ENCODE data around the gene MLXIP.

MLXIP gene

DNA sequence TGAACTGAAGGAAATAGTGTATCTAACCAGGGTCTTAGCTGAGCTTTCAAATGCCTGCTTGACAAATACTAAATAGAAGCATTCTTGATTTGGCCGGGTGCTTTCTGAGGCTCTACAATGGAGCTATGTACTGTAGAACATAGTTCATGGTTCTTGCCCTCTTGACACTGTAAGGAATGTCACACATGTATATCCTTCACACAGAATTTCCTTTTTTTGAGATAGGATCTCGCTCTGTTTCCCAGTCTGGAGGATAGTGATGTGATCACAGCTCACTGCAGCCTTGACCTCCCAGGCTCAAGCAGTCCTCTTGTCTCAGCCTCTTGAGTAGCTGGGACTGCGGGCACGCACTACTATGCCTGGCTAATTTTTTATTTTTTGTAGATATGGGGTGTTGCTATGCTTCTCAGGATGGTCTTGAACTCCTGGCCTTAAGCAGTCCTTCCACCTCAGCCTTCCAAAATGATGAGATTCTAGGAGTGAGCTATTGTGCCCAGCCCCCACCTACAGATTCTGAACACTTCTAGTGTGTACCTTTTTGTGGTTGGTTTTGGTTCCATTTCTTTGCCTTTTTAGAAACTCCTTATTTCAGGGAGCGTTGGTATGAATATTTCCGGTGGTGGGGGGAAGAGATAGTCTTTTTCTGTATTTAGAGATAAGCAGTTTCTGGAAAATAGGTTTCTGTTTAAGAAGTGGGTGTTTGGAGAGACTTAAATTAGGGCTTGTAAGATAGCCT, 4.2 kb downstream of the MLXIP start:
- H3K4me2 ChIP-seq (ENCODE audit: low read length) = peak overlapping the region; percentile 87
- H3K27me3 ChIP-seq (ENCODE audit: control insufficient read depth, insufficient read depth, low read length) = no peaks in the 10 kb centered on the region
- no peaks in the 10 kb centered on the region for H3K9me3 ChIP-seq (replicated peaks; ENCODE audit: low read length)
- peak overlapping the region; percentile 87 for H3K9ac ChIP-seq (ENCODE audit: low read depth, low read length)
- peaks cover 44% of the 10 kb centered on the region for H3K4me1 ChIP-seq (ENCODE audit: control insufficient read depth, insufficient read depth, low read length)
- H3K36me3 ChIP-seq (ENCODE audit: insufficient read depth, low read length) = peaks cover 33% of the 10 kb centered on the region
- H3K4me3 ChIP-seq (ENCODE audit: low read length) = peak overlapping the region; percentile 99

DNA sequence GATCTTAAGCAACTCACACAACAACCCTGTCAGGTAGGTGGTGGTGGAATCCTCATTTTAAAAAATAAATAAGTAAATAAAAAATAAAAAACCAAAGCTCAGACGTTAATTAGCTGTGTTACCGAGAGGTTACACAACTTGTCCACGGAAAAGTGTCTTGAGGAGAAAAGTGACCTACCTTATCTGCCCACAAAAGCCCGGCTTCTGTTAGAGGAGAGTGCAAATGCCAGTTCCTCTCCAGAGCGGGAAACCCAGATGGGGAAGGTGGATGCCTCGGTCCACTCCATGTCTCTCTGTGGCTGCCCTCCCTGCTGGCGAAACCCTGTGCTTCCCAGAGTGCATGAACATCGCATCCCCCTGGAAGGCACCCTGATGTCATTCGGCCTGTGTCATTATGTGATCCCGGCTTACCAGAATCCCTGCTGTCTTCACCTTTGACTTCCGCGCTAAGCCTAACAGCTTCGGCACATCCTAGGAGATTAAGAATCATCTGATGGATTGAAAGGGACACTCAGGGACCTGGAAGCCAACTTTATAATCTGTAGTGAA, 6.4 kb downstream of the MLXIP start:
- Histone ChIP-seq H3K4me3 (ENCODE audit: low read length) (no peak overlapping the region), H3K36me3 (ENCODE audit: insufficient read depth, low read length) (peaks cover 48% of the 10 kb centered on the region), H3K4me2 (ENCODE audit: low read length) (no peak overlapping the region), H3K4me1 (ENCODE audit: control insufficient read depth, insufficient read depth, low read length) (peaks cover 53% of the 10 kb centered on the region), H3K9ac (ENCODE audit: low read depth, low read length) (no peak overlapping the region), H3K27me3 (ENCODE audit: control insufficient read depth, insufficient read depth, low read length) (no peaks in the 10 kb centered on the region), H3K9me3 (replicated peaks; ENCODE audit: low read length) (no peaks in the 10 kb centered on the region)

DNA sequence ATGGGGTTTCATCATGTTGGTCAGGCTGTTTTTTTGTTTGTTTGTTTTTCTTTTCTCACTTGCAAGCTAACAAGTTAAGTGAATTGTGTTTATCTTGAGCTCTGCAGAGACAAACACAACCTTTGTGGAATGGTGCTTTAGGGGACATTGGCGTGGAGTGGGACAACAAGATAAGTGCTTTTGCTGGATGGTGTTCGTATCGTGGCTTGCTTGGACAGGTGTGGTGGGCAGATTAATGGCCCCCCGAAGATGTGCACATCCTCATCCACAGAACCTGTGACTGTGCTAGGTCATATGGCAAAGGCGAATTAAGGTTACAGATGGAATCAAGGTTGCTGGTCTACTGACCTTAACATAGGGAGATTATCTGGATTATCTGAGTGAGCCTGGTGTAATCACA, 7.0 kb downstream of the MLXIP start:
- H3K4me3 ChIP-seq (ENCODE audit: low read length) = no peak overlapping the region
- no peaks in the 10 kb centered on the region for H3K9me3 ChIP-seq (replicated peaks; ENCODE audit: low read length)
- no peaks in the 10 kb centered on the region for H3K27me3 ChIP-seq (ENCODE audit: control insufficient read depth, insufficient read depth, low read length)
- peaks cover 49% of the 10 kb centered on the region for H3K36me3 ChIP-seq (ENCODE audit: insufficient read depth, low read length)
- no peak overlapping the region for H3K9ac ChIP-seq (ENCODE audit: low read depth, low read length)
- H3K4me1 ChIP-seq (ENCODE audit: control insufficient read depth, insufficient read depth, low read length) = peaks cover 57% of the 10 kb centered on the region
- no peak overlapping the region for H3K4me2 ChIP-seq (ENCODE audit: low read length)

DNA sequence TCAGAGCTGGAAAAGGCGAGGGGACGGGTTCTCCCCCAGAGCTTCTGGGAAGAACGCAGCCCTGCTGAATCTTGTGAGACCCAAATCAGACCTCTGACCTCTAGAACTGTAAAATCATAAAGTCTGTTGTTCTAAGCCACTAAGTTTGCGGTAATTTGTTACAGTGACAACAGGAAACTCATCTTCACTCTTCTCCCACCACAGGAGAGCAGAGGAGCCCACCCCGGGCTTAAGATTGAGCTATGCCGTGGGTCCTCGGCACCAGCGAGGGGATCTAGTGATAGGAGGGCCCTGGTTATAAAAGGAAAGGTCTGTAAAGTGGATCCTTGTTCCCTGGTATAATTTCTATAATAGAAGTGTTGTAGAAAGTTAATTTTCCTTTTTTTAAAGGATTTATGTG, 7.6 kb downstream of the MLXIP start:
- no peak overlapping the region for H3K4me3 ChIP-seq (ENCODE audit: low read length)
- no peak overlapping the region for H3K4me2 ChIP-seq (ENCODE audit: low read length)
- no peak overlapping the region for H3K9ac ChIP-seq (ENCODE audit: low read depth, low read length)
- H3K4me1 ChIP-seq (ENCODE audit: control insufficient read depth, insufficient read depth, low read length) = peaks cover 57% of the 10 kb centered on the region
- H3K27me3 ChIP-seq (ENCODE audit: control insufficient read depth, insufficient read depth, low read length) = no peaks in the 10 kb centered on the region
- H3K36me3 ChIP-seq (ENCODE audit: insufficient read depth, low read length) = peaks cover 49% of the 10 kb centered on the region
- no peaks in the 10 kb centered on the region for H3K9me3 ChIP-seq (replicated peaks; ENCODE audit: low read length)

DNA sequence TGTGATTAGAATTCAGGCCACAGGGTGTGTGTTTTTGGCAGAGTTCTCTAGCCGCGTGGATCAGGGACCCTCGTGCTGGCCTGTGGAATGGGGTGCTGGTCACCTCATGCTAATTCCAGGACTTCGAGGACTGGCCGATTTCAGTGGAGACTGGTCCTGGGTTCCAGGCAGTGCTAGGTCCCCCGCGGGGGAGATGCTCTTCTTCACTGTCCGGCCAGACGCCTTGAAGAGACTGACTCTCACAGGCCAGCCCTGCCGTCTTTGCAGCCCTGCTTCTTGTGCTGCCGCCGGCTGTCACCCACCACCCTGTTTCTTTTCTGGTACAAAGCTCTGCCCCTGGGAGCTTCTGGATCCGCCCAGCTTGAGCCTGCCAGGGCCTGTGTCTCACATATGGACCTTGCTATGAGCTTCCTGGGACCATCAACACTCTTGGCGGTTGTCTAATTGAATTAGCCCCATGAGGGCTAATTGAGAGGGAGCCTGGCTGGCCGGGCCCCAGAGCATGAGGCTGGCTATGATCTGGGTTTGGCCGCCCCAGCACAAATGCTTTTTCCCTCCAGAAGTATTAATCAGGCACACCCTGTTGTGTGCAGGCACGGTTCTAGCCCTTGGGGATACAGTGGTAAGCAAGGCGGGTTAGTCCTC, 8.2 kb downstream of the MLXIP start:
- Histone ChIP-seq H3K36me3 (ENCODE audit: insufficient read depth, low read length) (peaks cover 49% of the 10 kb centered on the region), H3K4me3 (ENCODE audit: low read length) (no peak overlapping the region), H3K9ac (ENCODE audit: low read depth, low read length) (no peak overlapping the region), H3K4me1 (ENCODE audit: control insufficient read depth, insufficient read depth, low read length) (peaks cover 57% of the 10 kb centered on the region), H3K9me3 (replicated peaks; ENCODE audit: low read length) (no peaks in the 10 kb centered on the region), H3K4me2 (ENCODE audit: low read length) (no peak overlapping the region), H3K27me3 (ENCODE audit: control insufficient read depth, insufficient read depth, low read length) (no peaks in the 10 kb centered on the region)

DNA sequence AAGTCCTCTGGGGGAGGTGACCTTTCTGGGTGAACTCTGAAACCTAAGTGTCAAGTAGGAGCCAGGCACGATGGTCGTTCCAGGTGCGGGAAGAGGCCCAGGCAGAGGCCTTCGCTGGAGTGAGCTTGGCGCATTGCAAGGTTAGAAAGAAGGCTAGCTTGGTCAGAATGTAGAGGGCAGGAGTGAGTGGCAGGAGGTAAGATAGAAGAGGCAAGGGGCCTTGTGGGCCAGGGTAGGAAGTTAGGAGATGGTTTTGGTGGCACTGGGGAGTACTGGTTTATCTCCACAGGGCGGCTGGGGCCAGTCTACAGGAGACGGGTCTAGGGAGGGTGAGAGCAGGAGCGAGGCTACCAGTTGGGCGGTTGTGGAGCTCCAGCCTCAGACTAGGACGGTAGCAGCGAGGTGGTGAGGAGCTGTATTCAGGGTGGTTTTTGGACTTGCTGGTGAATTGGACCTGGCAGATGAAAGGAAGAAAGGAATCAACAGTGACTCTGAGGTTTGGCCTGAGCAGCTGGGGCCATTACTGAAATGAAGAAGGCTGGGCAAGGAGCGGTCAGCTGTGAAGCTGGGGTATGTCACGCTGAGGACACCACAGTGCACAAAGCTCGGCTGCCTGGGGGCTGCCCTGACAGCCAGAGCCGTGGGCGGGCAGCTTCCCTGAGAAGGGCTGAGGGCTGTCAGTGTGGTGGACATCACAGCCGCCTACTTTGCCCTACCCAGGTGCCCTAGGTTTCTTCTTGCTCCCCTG, 9.0 kb downstream of the MLXIP start:
- Histone ChIP-seq H3K9ac (ENCODE audit: low read depth, low read length) (no peak overlapping the region), H3K36me3 (ENCODE audit: insufficient read depth, low read length) (peaks cover 49% of the 10 kb centered on the region), H3K9me3 (replicated peaks; ENCODE audit: low read length) (no peaks in the 10 kb centered on the region), H3K4me1 (ENCODE audit: control insufficient read depth, insufficient read depth, low read length) (peaks cover 49% of the 10 kb centered on the region), H3K27me3 (ENCODE audit: control insufficient read depth, insufficient read depth, low read length) (no peaks in the 10 kb centered on the region), H3K4me3 (ENCODE audit: low read length) (no peak overlapping the region), H3K4me2 (ENCODE audit: low read length) (peak overlapping the region; percentile 5)

DNA sequence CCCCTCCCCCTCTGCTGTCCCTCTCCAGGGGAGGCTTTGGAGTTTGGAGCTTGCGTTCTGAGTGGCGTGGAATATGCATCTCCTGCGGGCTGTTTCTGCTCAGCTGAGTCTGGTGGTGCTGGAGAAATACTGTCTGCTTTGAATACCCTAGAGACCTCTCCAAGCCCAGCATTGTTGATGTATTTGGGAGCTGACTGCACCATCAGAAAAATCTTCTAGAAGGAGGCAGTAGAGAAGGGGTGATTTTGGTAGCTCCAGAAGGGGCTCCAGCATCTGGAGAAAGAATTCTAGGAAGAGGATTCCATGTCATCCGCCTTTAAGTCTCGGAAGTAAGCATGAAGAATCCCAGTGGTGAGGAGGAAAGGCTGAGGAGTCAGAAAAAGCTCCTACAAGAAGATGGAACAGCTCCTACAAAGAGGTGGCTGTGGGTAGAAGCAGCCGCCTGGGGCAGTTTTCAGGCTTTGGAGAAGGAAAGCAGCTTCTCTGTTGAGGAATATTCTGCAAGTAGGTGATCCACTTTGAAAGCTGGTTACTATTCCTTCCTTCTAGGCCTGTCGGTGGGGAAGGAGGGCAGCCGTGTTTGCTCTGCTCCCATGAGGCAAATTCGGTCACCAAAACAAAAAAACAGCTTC, 9.7 kb downstream of the MLXIP start:
- Histone ChIP-seq H3K4me1 (ENCODE audit: control insufficient read depth, insufficient read depth, low read length) (peaks cover 45% of the 10 kb centered on the region), H3K4me2 (ENCODE audit: low read length) (peak overlapping the region; percentile 5), H3K27me3 (ENCODE audit: control insufficient read depth, insufficient read depth, low read length) (no peaks in the 10 kb centered on the region), H3K9ac (ENCODE audit: low read depth, low read length) (no peak overlapping the region), H3K4me3 (ENCODE audit: low read length) (no peak overlapping the region), H3K36me3 (ENCODE audit: insufficient read depth, low read length) (peaks cover 49% of the 10 kb centered on the region), H3K9me3 (replicated peaks; ENCODE audit: low read length) (no peaks in the 10 kb centered on the region)

DNA sequence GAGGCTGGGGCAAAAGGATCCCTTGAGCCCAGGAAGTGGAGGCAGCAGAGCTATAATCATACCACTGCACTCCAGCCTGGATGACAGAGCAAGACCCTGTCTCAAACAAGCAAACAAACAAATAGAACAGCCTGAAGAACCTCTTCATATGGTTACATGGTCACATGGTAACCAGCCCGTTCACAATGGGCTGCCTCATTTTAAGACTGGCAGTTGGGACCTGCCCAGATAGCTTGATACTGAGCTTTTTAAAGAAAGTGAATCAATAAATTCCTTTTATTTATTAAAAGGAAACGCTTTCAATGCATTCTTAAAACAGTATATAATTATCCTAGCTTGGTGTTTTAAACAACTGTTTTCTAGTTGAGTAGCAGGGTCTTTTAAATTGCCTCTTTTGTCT, 10.5 kb downstream of the MLXIP start:
- Histone ChIP-seq H3K4me1 (ENCODE audit: control insufficient read depth, insufficient read depth, low read length) (peaks cover 45% of the 10 kb centered on the region), H3K4me3 (ENCODE audit: low read length) (no peak overlapping the region), H3K9ac (ENCODE audit: low read depth, low read length) (no peak overlapping the region), H3K4me2 (ENCODE audit: low read length) (no peak overlapping the region), H3K9me3 (replicated peaks; ENCODE audit: low read length) (no peaks in the 10 kb centered on the region), H3K27me3 (ENCODE audit: control insufficient read depth, insufficient read depth, low read length) (no peaks in the 10 kb centered on the region), H3K36me3 (ENCODE audit: insufficient read depth, low read length) (peaks cover 44% of the 10 kb centered on the region)

DNA sequence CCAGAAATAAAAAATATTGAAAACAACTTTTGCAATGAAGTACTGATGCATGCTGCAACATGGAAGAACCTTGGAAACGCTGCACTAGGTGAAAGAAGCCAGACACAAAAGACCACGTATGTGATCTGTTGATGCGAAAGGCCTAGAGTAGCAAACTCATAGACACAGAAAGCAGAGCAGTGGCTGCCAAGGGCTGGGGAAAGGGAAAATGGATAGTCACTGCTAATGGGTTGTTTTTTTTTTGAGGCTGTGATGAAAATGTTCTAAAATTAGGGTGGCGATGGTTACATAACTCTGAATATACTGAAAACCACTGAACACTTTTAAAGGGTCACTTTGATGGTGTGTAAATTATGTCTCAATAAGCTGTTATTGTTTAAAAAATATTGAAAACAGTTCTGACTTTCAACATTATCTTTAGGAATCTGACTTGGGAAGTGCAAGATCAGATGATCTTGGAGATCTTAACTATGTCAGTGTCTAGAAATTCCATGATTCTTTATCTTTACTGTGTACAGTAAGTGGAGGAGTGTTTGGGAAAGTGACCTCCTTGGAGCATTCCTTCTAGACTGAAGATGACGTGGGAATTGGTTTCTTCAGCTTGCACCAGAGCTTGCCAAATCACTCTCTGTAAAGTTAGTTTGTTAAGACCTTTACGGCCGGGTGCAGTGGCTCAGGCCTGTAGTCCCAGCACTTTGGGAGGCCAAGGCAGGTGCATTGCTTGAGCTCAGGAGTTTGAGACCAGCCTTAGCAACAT, 12.4 kb downstream of the MLXIP start:
- Histone ChIP-seq H3K4me3 (ENCODE audit: low read length) (no peak overlapping the region), H3K4me2 (ENCODE audit: low read length) (no peak overlapping the region), H3K9me3 (replicated peaks; ENCODE audit: low read length) (no peaks in the 10 kb centered on the region), H3K27me3 (ENCODE audit: control insufficient read depth, insufficient read depth, low read length) (no peaks in the 10 kb centered on the region), H3K4me1 (ENCODE audit: control insufficient read depth, insufficient read depth, low read length) (peaks cover 54% of the 10 kb centered on the region), H3K36me3 (ENCODE audit: insufficient read depth, low read length) (peaks cover 28% of the 10 kb centered on the region), H3K9ac (ENCODE audit: low read depth, low read length) (peak overlapping the region; percentile 20)

DNA sequence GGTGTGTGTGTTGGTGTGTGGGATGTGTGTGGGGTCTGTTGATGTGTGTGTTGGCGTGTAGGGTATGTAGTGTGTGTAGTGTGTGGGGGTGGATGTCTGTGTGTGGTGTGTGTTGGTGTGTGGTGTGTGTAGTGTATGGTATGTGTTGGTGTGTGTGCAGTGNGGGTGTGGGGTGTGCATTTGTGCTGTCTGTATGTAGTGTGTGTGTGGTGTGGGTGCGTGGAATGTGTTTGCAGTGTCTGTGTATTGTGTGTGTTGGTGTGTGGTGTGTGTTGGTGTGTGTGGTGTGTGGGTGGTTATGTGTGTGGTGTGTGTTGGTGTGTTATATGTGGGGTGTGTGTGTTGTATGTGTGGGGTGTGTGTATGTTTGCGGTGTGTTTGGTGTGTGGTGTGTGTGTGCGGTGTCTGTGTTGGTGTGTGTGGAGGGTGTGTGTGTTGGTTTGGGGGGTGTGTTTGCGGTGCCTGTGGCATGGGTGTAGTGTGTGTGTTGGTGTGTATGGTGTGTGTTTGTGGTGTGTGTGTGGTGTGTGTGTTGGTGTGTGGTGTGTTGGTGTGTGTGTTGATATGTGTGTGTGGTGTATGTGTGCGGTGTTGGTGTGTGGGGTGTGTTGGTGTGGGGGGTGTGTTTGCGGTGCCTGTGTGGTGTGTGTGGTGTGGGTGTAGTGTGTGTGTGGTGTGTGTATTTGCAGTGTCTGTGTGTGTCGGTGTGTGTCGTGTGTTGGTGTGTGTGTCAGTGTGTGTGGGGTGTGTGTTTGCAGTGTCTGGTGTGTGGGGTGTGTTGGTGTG, 14.7 kb downstream of the MLXIP start:
- Histone ChIP-seq H3K4me1 (ENCODE audit: control insufficient read depth, insufficient read depth, low read length) (peaks cover 60% of the 10 kb centered on the region), H3K9ac (ENCODE audit: low read depth, low read length) (no peak overlapping the region), H3K27me3 (ENCODE audit: control insufficient read depth, insufficient read depth, low read length) (no peaks in the 10 kb centered on the region), H3K36me3 (ENCODE audit: insufficient read depth, low read length) (peaks cover 12% of the 10 kb centered on the region), H3K9me3 (replicated peaks; ENCODE audit: low read length) (no peaks in the 10 kb centered on the region), H3K4me3 (ENCODE audit: low read length) (no peak overlapping the region), H3K4me2 (ENCODE audit: low read length) (no peak overlapping the region)

Measured in skeletal muscle satellite cell (primary cell).